ENCODE results near the gene MED22. TPM values are rescaled to one million over a fixed set of nuclear protein-coding genes. Genes with fewer than 3 reads are reported as not detected.

The MED22 gene
- total and polyA plus RNA-seq, 3 donors from 2014 or later = 20.2 to 29.3 (median 25.9) TPM

DNA sequence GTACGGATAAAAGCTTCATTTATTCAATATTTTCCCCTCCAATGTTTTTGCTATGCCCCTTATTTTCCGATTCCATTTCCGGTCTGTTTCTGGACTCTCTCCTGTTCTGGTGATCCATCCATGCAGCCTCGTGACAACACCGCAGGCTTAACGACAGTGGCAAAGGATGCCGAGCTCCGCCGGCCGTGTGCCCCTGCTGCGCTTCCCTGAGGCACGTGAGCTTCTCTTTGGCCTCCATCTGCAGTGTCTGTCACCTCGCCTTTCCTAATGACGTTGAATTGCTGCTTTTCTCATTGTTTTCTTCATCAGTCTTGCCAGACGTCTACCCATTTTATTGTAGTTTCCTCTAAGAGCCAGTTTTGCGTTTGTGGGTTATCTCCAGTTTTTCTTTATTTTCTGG is 40.6 kb downstream of the MED22 start:
- H3K27me3 ChIP-seq = no peaks in the 10 kb centered on the region
- intact Hi-C loops (cut with DNase I; ENCODE audit: low total_unique reads) = no loop called here
- H3K36me3 ChIP-seq (ENCODE audit: low read depth, missing control alignments) = no peaks in the 10 kb centered on the region
- DNase-seq = no peak
- H3K4me3 ChIP-seq = no peak overlapping the region
- TF ChIP-seq, protein P1, sequence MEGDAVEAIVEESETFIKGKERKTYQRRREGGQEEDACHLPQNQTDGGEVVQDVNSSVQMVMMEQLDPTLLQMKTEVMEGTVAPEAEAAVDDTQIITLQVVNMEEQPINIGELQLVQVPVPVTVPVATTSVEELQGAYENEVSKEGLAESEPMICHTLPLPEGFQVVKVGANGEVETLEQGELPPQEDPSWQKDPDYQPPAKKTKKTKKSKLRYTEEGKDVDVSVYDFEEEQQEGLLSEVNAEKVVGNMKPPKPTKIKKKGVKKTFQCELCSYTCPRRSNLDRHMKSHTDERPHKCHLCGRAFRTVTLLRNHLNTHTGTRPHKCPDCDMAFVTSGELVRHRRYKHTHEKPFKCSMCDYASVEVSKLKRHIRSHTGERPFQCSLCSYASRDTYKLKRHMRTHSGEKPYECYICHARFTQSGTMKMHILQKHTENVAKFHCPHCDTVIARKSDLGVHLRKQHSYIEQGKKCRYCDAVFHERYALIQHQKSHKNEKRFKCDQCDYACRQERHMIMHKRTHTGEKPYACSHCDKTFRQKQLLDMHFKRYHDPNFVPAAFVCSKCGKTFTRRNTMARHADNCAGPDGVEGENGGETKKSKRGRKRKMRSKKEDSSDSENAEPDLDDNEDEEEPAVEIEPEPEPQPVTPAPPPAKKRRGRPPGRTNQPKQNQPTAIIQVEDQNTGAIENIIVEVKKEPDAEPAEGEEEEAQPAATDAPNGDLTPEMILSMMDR (IDR thresholded peaks at IDR 0.05) = no peak
- TF ChIP-seq POLR2A (IDR thresholded peaks at IDR 0.05) = no peak
- no peak overlapping the region for H3K27ac ChIP-seq
- WGBS, 2 donors = 77 to 82% methylated on average over 16 of the region's 16 CpGs
- H3K9me3 ChIP-seq = no peaks in the 10 kb centered on the region
- H3K4me1 ChIP-seq = no peaks in the 10 kb centered on the region

DNA sequence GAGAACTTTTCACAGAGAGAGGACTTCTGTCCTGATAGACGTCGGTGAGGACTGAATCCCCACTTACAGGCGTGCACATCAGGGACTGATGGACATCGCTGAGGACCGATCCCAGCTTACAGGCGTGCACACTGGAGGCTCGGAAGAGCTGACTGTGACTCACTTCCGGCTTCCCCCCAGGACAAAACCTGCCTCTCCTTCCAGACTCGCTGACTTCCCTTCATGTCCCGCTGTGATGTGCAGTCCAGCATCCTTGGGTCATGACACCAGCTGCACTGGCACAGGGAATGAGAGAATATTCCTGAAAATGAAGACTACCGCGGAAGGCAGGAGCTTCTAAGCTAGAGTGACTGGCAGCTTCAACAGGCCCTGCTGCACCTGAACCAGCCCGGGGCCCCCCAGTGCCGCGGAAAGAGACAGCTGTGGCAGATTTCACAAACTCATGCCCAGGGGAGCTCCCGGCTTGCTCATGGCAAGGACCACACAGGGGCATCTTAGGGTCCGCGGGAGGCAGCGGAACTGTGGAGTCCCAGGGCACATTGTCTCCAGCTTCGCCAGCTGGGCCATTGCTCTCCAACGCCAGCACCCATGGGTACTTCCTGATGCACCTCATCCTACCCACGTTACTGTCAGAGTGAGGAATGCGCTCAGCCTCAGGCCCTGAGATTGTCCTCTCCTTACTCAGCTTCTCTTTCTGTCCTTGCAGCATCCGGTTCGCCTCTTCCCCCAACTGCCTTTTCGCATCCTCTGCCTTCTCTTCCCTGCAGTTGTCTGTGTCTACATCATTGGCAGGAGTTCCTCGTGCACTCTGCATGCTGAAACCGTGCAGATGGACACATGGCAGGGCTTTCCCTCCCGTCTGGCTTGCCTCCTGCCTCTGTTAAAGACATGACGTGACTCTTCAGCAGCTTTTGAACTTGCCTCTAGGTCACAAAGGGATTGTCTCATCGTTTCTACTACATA is 41.4 kb downstream of the MED22 start:
- Histone ChIP-seq H3K36me3 (ENCODE audit: low read depth, missing control alignments) (no peaks in the 10 kb centered on the region), H3K9me3 (no peaks in the 10 kb centered on the region), H3K27me3 (no peaks in the 10 kb centered on the region), H3K4me1 (no peaks in the 10 kb centered on the region), H3K27ac (no peak overlapping the region), H3K4me3 (no peak overlapping the region)
- no peak for DNase-seq
- TF ChIP-seq POLR2A (IDR thresholded peaks at IDR 0.05) = no peak
- TF ChIP-seq, protein P1 (IDR thresholded peaks at IDR 0.05) = no peak
- WGBS, 2 donors = 69 to 84% methylated on average over 22 to 31 of the region's 31 CpGs
- intact Hi-C loops (cut with DNase I; ENCODE audit: low total_unique reads) = no loop called here

DNA sequence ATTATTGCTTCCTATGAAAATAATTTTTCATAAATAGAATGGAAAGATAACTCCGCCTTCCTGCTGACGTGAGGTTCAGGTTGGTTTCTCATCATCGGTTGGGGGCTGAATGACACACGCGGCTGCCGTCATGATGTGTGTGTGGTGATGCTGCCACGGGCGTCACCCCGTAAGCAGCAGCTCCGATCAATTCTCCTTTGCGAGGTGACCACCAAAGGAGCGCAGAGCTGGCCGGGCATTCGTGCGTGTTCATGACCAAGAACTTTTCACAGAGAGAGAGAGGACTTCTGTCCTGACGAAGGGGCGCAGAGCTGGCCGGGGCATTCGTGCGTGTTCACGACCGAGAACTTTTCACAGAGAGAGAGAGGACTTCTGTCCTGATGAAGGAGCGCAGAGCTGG is 42.2 kb downstream of the MED22 start:
- Histone ChIP-seq H3K4me1 (no peaks in the 10 kb centered on the region), H3K4me3 (no peak overlapping the region), H3K27ac (no peak overlapping the region), H3K9me3 (no peaks in the 10 kb centered on the region), H3K36me3 (ENCODE audit: low read depth, missing control alignments) (no peaks in the 10 kb centered on the region), H3K27me3 (no peaks in the 10 kb centered on the region)
- intact Hi-C loops (cut with DNase I; ENCODE audit: low total_unique reads) = no loop called here
- TF ChIP-seq, protein P1 (IDR thresholded peaks at IDR 0.05) = no peak
- TF ChIP-seq POLR2A (IDR thresholded peaks at IDR 0.05) = no peak
- WGBS, 2 donors = 82 to 89% methylated on average over 19 to 23 of the region's 23 CpGs
- DNase-seq = no peak

DNA sequence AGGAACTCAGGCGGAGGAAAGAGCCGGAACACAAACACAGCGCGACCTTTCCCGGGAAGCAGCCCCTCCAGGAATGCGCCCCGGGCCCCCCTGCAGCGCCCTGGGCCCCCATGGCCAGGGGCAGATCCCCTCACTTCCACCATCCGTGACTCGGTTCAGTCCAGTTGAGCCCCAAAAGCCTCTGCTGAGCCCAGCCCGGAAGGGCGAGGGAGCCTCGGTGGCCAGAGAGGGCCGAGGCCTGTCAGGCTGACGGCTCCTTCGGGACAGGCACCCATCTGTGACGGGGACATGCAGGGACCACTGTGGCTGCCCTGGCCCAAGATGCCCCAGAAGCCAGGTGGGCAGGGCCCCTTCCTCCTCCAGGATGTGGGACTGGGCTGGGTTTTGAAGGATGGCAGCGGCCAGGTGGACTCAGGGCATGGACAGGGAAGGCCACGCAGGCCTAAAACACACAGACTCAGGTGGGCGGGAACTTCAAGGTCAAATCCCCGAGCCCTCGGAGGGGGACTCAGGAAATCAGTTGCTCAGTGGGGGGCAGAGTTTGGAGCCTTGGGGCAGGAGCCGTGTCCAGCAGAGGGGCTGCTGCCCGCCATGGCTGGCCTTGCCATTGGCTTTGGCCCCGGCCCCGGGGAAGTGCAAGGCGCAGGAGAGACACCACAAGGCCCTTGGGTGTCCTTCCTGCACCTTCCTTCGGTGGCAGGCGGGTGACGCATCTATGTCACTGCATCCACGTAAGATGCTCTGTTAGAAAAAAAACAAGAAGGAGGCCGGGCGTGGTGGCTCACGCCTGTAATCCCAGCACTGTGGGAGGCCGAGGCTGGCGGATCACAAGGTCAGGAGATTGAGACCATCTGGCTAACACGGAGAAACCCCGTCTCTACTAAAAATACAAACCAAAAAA is 43.2 kb downstream of the MED22 start:
- TF ChIP-seq, protein P1 (IDR thresholded peaks at IDR 0.05) = no peak
- no peak for TF ChIP-seq POLR2A (IDR thresholded peaks at IDR 0.05)

More for the DNA sequence above, 43.2 kb downstream of the MED22 start:
- no peak overlapping the region for H3K4me3 ChIP-seq
- no peaks in the 10 kb centered on the region for H3K27me3 ChIP-seq
- 88 to 92% methylated on average over 24 to 38 of the region's 38 CpGs for WGBS, 2 donors
- intact Hi-C loops (cut with DNase I; ENCODE audit: low total_unique reads) = no loop called here
- no peaks in the 10 kb centered on the region for H3K9me3 ChIP-seq
- no peak for DNase-seq
- H3K36me3 ChIP-seq (ENCODE audit: low read depth, missing control alignments) = no peaks in the 10 kb centered on the region
- no peaks in the 10 kb centered on the region for H3K4me1 ChIP-seq
- H3K27ac ChIP-seq = no peak overlapping the region
